ENCODE measurements around the gene ICAM3. TPM values are rescaled to one million over a fixed set of nuclear protein-coding genes. Genes with fewer than 3 reads are reported as not detected.

The ICAM3 gene
- total and polyA plus RNA-seq, 2 experiments from 2014 or later = 8.6 to 23.4 TPM

DNA sequence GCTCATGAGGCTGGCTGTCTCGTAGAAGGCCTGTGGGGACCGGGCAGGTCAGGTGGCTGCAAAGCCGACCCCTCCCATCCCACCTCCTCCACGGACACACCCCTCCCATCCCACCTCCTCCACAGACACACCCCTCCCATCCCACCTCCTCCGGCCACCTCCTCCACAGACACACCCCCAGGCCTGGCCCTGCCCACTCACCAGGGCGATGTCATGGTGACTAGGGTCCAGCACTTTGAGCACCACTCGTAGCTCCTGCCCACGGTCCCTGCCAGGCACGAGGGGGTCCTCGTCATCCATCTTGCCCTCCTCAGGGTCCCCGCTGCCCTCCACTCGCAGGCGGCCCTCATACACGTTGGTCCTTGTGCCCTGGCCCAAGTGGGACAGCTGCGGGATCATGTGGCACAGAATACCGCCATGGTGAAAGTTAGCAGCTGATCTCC, 22.2 kb upstream of the ICAM3 start:
- H3K79me2 ChIP-seq (ENCODE audit: insufficient read depth) = no peaks in the 10 kb centered on the region
- no peak for DNase-seq
- H3K9ac ChIP-seq = no peak overlapping the region
- H3K27me3 ChIP-seq (replicated peaks; ENCODE audit: insufficient read depth) = no peaks in the 10 kb centered on the region
- H3K4me1 ChIP-seq (ENCODE audit: insufficient read depth) = no peaks in the 10 kb centered on the region
- TF ChIP-seq EZH2 (IDR thresholded peaks at IDR 0.05; ENCODE audit: insufficient read depth, poor library complexity, severe bottlenecking) (no peak), EZH2phosphoT487 (IDR thresholded peaks at IDR 0.05; ENCODE audit: insufficient read depth, low read depth) (no peak)
- no peak overlapping the region for H3K4me2 ChIP-seq (ENCODE audit: unreplicated experiment)
- H3K36me3 ChIP-seq (ENCODE audit: low read depth) = no peaks in the 10 kb centered on the region; the same call in 1 of the 2 replicates
- H3K9me3 ChIP-seq (ENCODE audit: low read depth) = no peaks in the 10 kb centered on the region
- H3K27ac ChIP-seq = no peak overlapping the region
- 80 to 92% methylated on average over 12 to 16 of the region's 16 CpGs for WGBS, 2 experiments (ENCODE audit: low coverage in 1 of 2, low lambda C conversion rate in 2 of 2, missing lambda C conversion rate in 2 of 2)
- no peak overlapping the region for H2AFZ ChIP-seq
- no peaks in the 10 kb centered on the region for H3F3A ChIP-seq (ENCODE audit: insufficient read depth)
- H3K9me2 ChIP-seq (ENCODE audit: insufficient read depth) = no peaks in the 10 kb centered on the region
- no peak overlapping the region for H3K4me3 ChIP-seq
- in situ Hi-C loops (cut with MboI) = no loop called here
- H4K20me1 ChIP-seq (ENCODE audit: insufficient read depth) = no peaks in the 10 kb centered on the region

GRCh38 chr19:10356431-10356830, 17.0 kb upstream of the ICAM3 start:
- Histone ChIP-seq H4K20me1 (ENCODE audit: insufficient read depth) (no peaks in the 10 kb centered on the region), H3K4me2 (ENCODE audit: unreplicated experiment) (no peak overlapping the region), H3K27me3 (replicated peaks; ENCODE audit: insufficient read depth) (no peaks in the 10 kb centered on the region), H3K9ac (no peak overlapping the region), H3K4me3 (no peak overlapping the region), H3K9me3 (ENCODE audit: low read depth) (no peaks in the 10 kb centered on the region), H3K4me1 (ENCODE audit: insufficient read depth) (no peaks in the 10 kb centered on the region), H2AFZ (no peak overlapping the region), H3K36me3 (ENCODE audit: low read depth) (peaks cover 10% of the 10 kb centered on the region; the same call in 1 of the 2 replicates), H3K9me2 (ENCODE audit: insufficient read depth) (no peaks in the 10 kb centered on the region), H3F3A (ENCODE audit: insufficient read depth) (no peaks in the 10 kb centered on the region), H3K27ac (no peak overlapping the region), H3K79me2 (ENCODE audit: insufficient read depth) (no peaks in the 10 kb centered on the region)
- no peak for TF ChIP-seq EZH2 (IDR thresholded peaks at IDR 0.05; ENCODE audit: insufficient read depth, poor library complexity, severe bottlenecking)
- TF ChIP-seq EZH2phosphoT487 (IDR thresholded peaks at IDR 0.05; ENCODE audit: insufficient read depth, low read depth) = no peak
- WGBS, 2 experiments (ENCODE audit: low coverage in 1 of 2, low lambda C conversion rate in 2 of 2, missing lambda C conversion rate in 2 of 2) = 96 to 100% methylated on average over 10 to 12 of the region's 12 CpGs
- in situ Hi-C loops (cut with MboI) = no loop called here
- DNase-seq = no peak

GRCh38 chr19:10353793-10354391, 14.5 kb upstream of the ICAM3 start:
- no peaks in the 10 kb centered on the region for H3K27me3 ChIP-seq (replicated peaks; ENCODE audit: insufficient read depth)
- DNase-seq = peak; percentile 45
- no peaks in the 10 kb centered on the region for H3K4me1 ChIP-seq (ENCODE audit: insufficient read depth)
- H3K79me2 ChIP-seq (ENCODE audit: insufficient read depth) = no peaks in the 10 kb centered on the region
- in situ Hi-C loops (cut with MboI) = no loop called here
- H4K20me1 ChIP-seq (ENCODE audit: insufficient read depth) = no peaks in the 10 kb centered on the region
- TF ChIP-seq EZH2 (IDR thresholded peaks at IDR 0.05; ENCODE audit: insufficient read depth, poor library complexity, severe bottlenecking) (no peak), EZH2phosphoT487 (IDR thresholded peaks at IDR 0.05; ENCODE audit: insufficient read depth, low read depth) (no peak)
- H3F3A ChIP-seq (ENCODE audit: insufficient read depth) = no peaks in the 10 kb centered on the region
- H3K4me2 ChIP-seq (ENCODE audit: unreplicated experiment) = no peak overlapping the region
- H3K9ac ChIP-seq = no peak overlapping the region
- no peaks in the 10 kb centered on the region for H3K9me3 ChIP-seq (ENCODE audit: low read depth)
- WGBS, 2 experiments (ENCODE audit: low coverage in 1 of 2, low lambda C conversion rate in 2 of 2, missing lambda C conversion rate in 2 of 2) = 82% methylated on average over 29 to 32 of the region's 32 CpGs
- no peak overlapping the region for H3K27ac ChIP-seq
- H2AFZ ChIP-seq = no peak overlapping the region
- no peaks in the 10 kb centered on the region for H3K9me2 ChIP-seq (ENCODE audit: insufficient read depth)
- H3K4me3 ChIP-seq = no peak overlapping the region
- H3K36me3 ChIP-seq (ENCODE audit: low read depth) = peaks cover 10% of the 10 kb centered on the region; the same call in 1 of the 2 replicates

DNA sequence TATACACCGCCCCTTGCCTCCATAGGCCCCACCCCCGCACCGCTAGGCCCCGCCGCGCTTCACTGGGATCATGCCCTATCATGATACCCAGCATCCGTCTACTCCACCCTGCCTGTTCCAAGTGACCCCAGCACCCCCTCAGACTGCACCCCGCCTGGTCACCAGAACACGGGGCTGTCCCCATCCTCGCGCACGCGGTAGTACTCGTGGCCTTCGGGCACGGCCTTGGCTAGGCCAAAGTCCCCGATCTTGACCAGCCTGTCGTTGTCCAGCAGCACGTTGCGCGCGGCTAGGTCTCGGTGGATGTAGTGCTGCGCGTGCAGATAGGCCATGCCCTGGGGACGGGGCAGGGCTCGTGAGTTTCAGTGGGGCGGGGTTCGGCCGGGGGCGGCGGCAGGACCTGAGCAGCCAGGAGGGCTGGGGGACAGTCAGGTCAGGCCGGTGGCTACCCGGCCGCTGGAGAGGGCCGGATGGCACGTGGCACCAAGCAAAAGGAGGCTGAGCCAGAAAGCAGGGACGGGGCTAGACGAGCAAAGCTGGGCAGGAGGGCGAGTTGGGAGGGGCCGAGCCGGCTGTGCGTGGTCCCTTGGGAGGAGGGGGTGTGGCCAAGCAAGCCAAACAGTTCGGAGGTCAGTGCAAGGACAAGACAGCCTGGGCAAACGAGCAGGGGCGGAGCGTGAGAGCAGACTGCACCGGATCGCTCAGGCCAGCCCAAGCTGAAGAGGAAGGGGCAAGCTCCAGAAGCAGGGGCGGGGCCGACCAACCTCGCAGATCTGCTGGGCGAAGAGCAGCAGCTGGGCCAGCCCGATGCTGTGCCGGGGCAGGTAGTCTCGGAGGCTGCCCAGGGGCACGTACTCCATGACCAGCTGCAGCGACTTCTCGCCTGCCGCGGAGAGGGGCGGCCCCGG, 13.6 kb upstream of the ICAM3 start:
- no peak overlapping the region for H3K4me2 ChIP-seq (ENCODE audit: unreplicated experiment)
- no peaks in the 10 kb centered on the region for H3K27me3 ChIP-seq (replicated peaks; ENCODE audit: insufficient read depth)
- no peaks in the 10 kb centered on the region for H3K9me3 ChIP-seq (ENCODE audit: low read depth)
- WGBS, 2 experiments (ENCODE audit: low coverage in 1 of 2, low lambda C conversion rate in 2 of 2, missing lambda C conversion rate in 2 of 2) = 87 to 90% methylated on average over 36 to 63 of the region's 63 CpGs
- H3K27ac ChIP-seq = no peak overlapping the region
- in situ Hi-C loops (cut with MboI) = no loop called here
- no peaks in the 10 kb centered on the region for H3K4me1 ChIP-seq (ENCODE audit: insufficient read depth)
- no peak overlapping the region for H3K9ac ChIP-seq
- peaks cover 10% of the 10 kb centered on the region; the same call in 1 of the 2 replicates for H3K36me3 ChIP-seq (ENCODE audit: low read depth)
- H3K4me3 ChIP-seq = no peak overlapping the region
- H4K20me1 ChIP-seq (ENCODE audit: insufficient read depth) = no peaks in the 10 kb centered on the region
- no peaks in the 10 kb centered on the region for H3K9me2 ChIP-seq (ENCODE audit: insufficient read depth)
- no peaks in the 10 kb centered on the region for H3K79me2 ChIP-seq (ENCODE audit: insufficient read depth)
- H2AFZ ChIP-seq = no peak overlapping the region
- TF ChIP-seq EZH2phosphoT487 (IDR thresholded peaks at IDR 0.05; ENCODE audit: insufficient read depth, low read depth) = no peak
- no peak for TF ChIP-seq EZH2 (IDR thresholded peaks at IDR 0.05; ENCODE audit: insufficient read depth, poor library complexity, severe bottlenecking)
- no peak for DNase-seq
- H3F3A ChIP-seq (ENCODE audit: insufficient read depth) = no peaks in the 10 kb centered on the region
